HL-60 (cell line): ENCODE results near the gene CFL1.

Experiments used
- DNase-seq, 2 experiments: peaks; one replicate each; pipeline ENCODE4 v3.0.0-alpha.2; 2010 to 2020; ENCODE audit warnings: low read depth in 1 of 2, low spot score in 1 of 2
- H3K27ac ChIP-seq: fragments of 250-450 bp; sonication (Bioruptor Pico); replicated peaks from 2 replicates; pipeline ENCODE4 v1.5.1; 2020; ENCODE audit warnings: mild to moderate bottlenecking, moderate library complexity
- H3K27me3 ChIP-seq: fragments of 250-450 bp; sonication (Bioruptor Pico); 2 replicates; pipeline ENCODE4 v1.5.1; 2021; ENCODE audit warnings: mild to moderate bottlenecking, moderate library complexity; ENCODE audit not compliant: insufficient read depth, poor library complexity, severe bottlenecking
- H3K4me3 ChIP-seq: replicated peaks from 2 replicates; pipeline ENCODE4 v1.5.1; 2011; ENCODE audit warnings: mild to moderate bottlenecking, control low read depth, low read length; ENCODE audit not compliant: insufficient read depth
- GABPA ChIP-seq: IDR thresholded peaks from 2 replicates; pipeline ENCODE4 v1.6.1; 2012; ENCODE audit warnings: low read depth
- POLR2AphosphoS5 ChIP-seq: IDR thresholded peaks from 2 replicates; pipeline ENCODE4 v1.6.1; 2012; ENCODE audit warnings: low read depth
- SPI1 ChIP-seq: IDR thresholded peaks from 2 replicates; pipeline ENCODE4 v1.6.1; 2012; ENCODE audit warnings: low read depth, mild to moderate bottlenecking, borderline replicate concordance
- TF ChIP-seq, protein P1 (sequence below): IDR thresholded peaks from one replicate; pipeline ENCODE4 v1.5.1; 2011; ENCODE audit warnings: low read length, control low read depth, inconsistent platforms; ENCODE audit not compliant: insufficient read depth
- TF ChIP-seq, protein P2 (sequence below): IDR thresholded peaks from 2 replicates; pipeline ENCODE4 v1.6.1; 2012; ENCODE audit warnings: low read depth; ENCODE audit not compliant: insufficient replicate concordance

Gene CFL1

DNA sequence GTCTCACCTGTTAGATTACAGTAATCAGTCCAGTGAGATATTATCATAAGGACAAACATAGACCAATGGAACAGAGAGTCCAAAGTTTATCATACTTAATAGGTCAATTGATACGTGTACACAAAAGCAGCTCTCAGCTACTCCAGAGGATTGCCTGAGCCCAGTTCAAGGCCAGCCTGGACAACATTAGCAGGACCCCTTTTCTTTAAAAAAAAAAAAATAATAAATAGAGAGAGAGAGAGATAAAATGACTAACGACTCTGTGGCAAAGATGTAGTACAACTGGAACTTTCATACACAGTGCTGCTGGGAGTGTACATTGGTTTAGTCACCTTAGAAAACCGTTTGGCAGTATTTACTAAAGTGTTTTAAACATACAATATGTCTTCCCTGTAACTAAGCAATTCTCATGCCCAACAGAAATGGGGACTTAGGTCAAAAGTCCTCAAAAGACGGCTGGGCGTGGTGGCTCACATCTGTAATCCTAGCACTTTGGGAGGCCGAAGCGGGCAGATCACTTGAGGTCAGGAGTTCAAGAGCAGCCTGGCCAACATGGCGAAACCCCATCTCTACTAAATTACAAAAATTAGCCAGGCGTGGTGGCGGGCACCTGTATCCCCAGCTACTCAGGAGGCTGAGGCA lies 13.6 kb downstream of the CFL1 start:
- Histone ChIP-seq H3K4me3 (no peak overlapping the region), H3K27me3 (no peaks in the 10 kb centered on the region), H3K27ac (no peak overlapping the region)
- DNase-seq = no peak
- TF ChIP-seq GABPA (no peak), SPI1 (no peak), POLR2AphosphoS5 (no peak)
- TF ChIP-seq, protein P1, sequence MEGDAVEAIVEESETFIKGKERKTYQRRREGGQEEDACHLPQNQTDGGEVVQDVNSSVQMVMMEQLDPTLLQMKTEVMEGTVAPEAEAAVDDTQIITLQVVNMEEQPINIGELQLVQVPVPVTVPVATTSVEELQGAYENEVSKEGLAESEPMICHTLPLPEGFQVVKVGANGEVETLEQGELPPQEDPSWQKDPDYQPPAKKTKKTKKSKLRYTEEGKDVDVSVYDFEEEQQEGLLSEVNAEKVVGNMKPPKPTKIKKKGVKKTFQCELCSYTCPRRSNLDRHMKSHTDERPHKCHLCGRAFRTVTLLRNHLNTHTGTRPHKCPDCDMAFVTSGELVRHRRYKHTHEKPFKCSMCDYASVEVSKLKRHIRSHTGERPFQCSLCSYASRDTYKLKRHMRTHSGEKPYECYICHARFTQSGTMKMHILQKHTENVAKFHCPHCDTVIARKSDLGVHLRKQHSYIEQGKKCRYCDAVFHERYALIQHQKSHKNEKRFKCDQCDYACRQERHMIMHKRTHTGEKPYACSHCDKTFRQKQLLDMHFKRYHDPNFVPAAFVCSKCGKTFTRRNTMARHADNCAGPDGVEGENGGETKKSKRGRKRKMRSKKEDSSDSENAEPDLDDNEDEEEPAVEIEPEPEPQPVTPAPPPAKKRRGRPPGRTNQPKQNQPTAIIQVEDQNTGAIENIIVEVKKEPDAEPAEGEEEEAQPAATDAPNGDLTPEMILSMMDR = no peak
- TF ChIP-seq, protein P2, sequence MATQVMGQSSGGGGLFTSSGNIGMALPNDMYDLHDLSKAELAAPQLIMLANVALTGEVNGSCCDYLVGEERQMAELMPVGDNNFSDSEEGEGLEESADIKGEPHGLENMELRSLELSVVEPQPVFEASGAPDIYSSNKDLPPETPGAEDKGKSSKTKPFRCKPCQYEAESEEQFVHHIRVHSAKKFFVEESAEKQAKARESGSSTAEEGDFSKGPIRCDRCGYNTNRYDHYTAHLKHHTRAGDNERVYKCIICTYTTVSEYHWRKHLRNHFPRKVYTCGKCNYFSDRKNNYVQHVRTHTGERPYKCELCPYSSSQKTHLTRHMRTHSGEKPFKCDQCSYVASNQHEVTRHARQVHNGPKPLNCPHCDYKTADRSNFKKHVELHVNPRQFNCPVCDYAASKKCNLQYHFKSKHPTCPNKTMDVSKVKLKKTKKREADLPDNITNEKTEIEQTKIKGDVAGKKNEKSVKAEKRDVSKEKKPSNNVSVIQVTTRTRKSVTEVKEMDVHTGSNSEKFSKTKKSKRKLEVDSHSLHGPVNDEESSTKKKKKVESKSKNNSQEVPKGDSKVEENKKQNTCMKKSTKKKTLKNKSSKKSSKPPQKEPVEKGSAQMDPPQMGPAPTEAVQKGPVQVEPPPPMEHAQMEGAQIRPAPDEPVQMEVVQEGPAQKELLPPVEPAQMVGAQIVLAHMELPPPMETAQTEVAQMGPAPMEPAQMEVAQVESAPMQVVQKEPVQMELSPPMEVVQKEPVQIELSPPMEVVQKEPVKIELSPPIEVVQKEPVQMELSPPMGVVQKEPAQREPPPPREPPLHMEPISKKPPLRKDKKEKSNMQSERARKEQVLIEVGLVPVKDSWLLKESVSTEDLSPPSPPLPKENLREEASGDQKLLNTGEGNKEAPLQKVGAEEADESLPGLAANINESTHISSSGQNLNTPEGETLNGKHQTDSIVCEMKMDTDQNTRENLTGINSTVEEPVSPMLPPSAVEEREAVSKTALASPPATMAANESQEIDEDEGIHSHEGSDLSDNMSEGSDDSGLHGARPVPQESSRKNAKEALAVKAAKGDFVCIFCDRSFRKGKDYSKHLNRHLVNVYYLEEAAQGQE = no peak

DNA sequence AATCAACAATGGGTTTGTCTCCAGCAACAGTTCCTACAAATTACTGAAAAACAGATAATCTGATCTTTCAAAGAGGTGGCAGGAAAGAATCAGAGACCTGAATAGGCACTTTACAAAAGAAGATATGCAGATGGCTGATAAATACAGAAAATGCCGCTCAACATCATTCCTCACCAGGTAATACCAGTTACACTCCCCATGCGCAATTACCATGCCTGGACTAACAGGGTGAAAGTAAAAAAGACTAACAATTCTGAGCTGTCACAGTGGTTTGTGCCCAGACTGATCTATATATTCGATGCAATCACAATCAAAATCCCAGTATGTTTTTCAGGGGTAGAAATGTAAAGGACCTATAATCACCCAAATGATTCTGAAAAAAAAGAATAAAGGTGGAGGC lies 14.2 kb downstream of the CFL1 start:
- no peak for DNase-seq
- TF ChIP-seq, protein P1 = no peak
- TF ChIP-seq SPI1 = no peak
- no peak for TF ChIP-seq POLR2AphosphoS5
- TF ChIP-seq, protein P2 = no peak
- TF ChIP-seq GABPA = no peak
- no peaks in the 10 kb centered on the region for H3K27me3 ChIP-seq
- H3K4me3 ChIP-seq = no peak overlapping the region
- H3K27ac ChIP-seq = no peak overlapping the region

DNA sequence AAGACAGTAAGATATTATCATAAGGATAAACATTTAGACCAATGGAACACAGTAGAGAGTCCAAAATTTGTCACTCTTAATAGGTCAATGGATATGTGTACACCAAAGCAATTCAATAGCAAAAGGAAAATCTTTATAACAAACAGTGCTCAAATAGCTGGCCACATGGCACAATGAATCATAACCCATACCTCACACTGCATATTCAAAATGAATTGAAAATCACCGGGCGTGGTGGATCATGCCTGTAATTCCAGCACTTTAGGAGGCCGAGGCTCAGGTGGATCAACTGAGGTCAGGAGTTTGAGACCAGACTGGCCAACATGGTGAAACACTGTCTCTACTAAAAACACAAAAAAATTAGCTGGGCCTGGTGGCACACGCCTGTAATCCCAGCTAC lies 15.8 kb downstream of the CFL1 start:
- H3K4me3 ChIP-seq = no peak overlapping the region
- no peak overlapping the region for H3K27ac ChIP-seq
- no peaks in the 10 kb centered on the region for H3K27me3 ChIP-seq
- TF ChIP-seq, protein P2 = no peak
- TF ChIP-seq, protein P1 = no peak
- TF ChIP-seq GABPA = no peak
- TF ChIP-seq SPI1 = no peak
- no peak for TF ChIP-seq POLR2AphosphoS5
- DNase-seq = no peak
